HG02759 (cell line): ENCODE data around the gene BMPR2.
"Not testable (repeated sequence)": the region's sequence is repeated elsewhere in the genome, so short reads cannot be mapped to it uniquely, and the experiment has no call there.

Experiments used
- ATAC-seq: cut with Tn5 transposase; IDR thresholded peaks from one replicate; pipeline ENCODE4 v1.9.1; 2021; ENCODE audit warnings: mild to moderate bottlenecking, moderate library complexity; ENCODE audit not compliant: unreplicated experiment

Gene BMPR2

DNA sequence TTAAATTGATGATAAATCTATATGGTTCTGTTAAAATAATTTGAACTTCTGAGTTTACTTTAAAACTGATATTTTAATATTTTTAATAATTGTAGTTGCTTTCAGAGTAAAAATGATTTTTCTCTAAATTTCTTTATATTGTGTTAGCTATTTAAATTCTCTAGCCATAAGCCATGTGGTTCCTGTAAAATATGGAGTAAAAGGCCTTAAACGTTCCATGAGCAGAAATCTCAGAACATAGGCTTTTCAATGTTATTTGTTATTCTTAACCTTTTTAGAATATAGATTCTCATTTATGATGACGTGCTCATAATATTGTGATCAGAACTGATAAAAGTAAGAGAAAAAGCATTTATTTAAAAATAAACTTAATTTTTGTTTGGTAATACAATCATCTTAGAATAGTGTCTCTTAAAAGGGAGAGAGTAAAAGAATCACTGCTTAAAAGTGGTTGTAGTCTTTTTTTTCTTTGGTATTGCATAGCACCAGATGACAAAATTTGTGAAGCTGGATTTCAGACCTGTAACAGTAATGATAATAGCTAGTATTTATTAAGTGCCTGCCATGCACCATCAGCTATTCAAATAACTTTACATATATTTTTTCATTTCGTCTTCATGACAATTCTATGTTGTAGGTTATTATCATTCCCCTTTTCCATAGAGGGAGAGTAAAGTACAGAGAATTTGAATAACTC lies 2.7 kb downstream of the BMPR2 start:
- ATAC-seq, result no peak

- ATAC-seq, result no peak
Measured at GRCh38 chr2:202382684-202383083, 6.6 kb downstream of the BMPR2 start.

GRCh38 chr2:202386495-202386894 lies 10.4 kb downstream of the BMPR2 start:
- ATAC-seq, result not testable (repeated sequence)

GRCh38 chr2:202387608-202388342 lies 11.6 kb downstream of the BMPR2 start:
- no peak for ATAC-seq

GRCh38 chr2:202400941-202401340 lies 24.8 kb downstream of the BMPR2 start:
- no peak for ATAC-seq

GRCh38 chr2:202405798-202406197 lies 29.7 kb downstream of the BMPR2 start:
- no peak for ATAC-seq

- ATAC-seq, result no peak
Measured at GRCh38 chr2:202406445-202406978, 30.4 kb downstream of the BMPR2 start.

- ATAC-seq, result no peak
Measured at GRCh38 chr2:202408546-202409140, 32.5 kb downstream of the BMPR2 start.

GRCh38 chr2:202410092-202410491 lies 34.0 kb downstream of the BMPR2 start:
- ATAC-seq, result no peak

DNA sequence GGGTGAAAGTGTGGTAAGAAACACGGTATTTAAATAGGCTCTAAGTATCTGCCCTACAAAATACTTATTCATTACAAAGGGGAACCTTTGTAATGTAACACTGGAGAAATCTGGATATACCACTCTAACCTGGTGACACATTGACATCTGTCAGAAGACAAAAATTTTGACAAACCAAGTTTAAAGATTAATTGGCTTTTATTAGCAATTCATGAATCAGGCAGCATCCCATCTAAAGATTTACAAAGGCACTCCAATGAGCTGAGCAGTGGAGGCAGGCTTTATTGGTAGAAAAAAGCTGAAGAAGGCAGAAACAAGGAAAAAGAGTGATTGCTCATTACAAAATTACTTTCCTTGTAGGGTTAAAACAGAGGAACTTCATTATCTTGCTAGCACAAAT lies 35.0 kb downstream of the BMPR2 start:
- ATAC-seq, result no peak

- no peak for ATAC-seq
Measured at GRCh38 chr2:202418027-202418426, 41.9 kb downstream of the BMPR2 start.

DNA sequence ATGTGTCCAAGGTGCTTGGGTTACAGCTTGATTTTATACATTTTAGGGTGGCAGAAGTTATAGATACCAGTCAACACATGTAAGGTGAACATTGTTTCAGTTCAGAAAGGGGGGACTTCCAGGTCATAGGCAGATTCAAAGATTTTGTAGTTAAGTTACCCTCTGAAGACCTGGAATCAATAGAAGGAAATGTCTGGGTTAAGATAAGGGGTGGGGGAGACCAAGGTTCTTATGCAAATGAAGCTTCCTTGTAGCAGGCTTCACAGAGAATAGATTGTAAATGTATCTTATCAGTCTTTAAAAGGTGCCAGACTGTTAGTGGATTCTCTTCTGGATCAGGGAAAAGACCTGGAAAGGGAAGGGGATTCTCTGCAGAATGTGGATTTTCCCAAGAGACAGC lies 42.4 kb downstream of the BMPR2 start:
- no peak for ATAC-seq

DNA sequence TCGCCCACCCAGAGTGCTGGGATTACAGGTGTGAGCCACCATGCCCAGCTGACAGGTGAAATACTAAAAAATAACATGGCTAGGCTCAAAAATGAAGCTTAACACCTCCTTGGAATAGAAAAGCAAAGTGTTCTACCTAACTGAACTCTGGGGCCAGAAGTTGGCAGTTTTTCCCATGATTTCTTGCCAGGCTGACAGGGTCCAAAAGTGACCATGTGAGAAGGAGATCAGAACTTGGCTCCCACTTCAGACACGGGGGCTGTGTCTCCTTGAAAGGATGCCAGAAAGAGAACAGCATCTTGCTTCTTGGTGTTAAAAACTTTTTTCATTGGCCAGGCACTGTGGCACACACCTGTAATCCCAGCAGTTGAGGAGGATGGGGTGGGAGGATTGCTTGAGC lies 47.0 kb downstream of the BMPR2 start:
- ATAC-seq, result no peak

DNA sequence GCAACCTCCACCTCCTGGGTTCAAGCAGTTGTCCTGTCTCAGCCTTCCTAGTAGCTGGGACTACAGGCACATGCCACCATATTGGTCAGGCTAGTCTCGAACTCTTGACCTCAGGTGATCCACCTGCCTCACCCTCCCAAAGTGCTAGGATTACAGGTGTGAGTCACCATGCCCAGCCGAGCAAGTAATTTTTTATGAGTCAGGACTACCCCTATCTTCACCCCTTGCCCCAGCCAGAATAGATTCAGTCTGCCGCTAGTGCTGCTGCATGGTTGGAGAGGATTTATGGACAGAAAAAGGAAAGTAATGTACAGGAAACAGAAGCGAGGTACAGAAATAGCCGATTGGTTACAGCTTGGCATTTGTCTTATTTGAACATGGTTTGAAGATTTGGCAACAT lies 48.9 kb downstream of the BMPR2 start:
- ATAC-seq, result no peak

- ATAC-seq, result no peak
Measured at GRCh38 chr2:202426751-202427150, 50.6 kb downstream of the BMPR2 start.

- ATAC-seq, result no peak
Measured at GRCh38 chr2:202429164-202429980, 53.2 kb downstream of the BMPR2 start.

GRCh38 chr2:202432776-202433175 lies 56.6 kb downstream of the BMPR2 start:
- ATAC-seq, result no peak

DNA sequence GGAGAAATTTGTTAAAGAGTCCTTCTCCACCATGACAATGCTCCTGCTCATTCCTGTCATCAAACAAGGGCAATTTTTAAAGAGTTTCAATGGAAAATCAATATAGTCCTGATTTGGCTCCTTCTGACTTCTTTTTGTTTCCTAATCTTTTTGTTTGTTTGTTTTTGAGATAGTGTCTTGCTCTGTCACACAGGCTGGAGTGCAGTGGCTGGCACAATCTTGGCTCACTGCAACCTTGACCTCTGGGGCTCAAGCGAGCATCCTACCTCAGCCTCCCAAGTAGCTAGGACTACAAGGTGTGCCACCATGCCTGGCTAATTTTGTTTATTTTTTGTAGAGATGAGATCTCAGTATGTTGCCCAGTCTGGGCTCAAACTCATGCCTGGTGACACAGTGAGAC lies 58.3 kb downstream of the BMPR2 start:
- no peak for ATAC-seq

DNA sequence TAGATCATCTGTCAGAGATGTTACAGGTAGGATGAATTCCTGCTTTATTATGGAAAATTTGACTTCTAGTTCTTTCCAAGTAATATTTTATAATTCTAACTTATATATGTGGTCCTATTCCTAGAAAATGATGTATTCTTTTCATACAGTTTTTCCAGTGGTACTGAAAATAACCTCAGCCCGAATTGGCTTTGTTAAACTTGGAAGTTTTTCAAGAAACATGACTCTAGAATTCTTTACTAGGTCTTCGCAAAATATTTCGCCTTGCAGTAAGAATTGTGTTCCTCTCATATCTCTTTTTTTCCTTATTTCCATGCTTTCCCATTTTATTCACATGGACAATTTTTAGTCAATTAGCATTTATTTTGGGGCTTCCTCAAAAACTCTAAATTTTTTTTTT lies 60.5 kb downstream of the BMPR2 start:
- no peak for ATAC-seq

GRCh38 chr2:202440117-202440516 lies 64.0 kb downstream of the BMPR2 start:
- ATAC-seq, result not testable (repeated sequence)

- ATAC-seq, result no peak
Measured at GRCh38 chr2:202442882-202443281, 66.8 kb downstream of the BMPR2 start.
